ENCODE measurements around the gene SHF. TPM values are rescaled to one million over a fixed set of nuclear protein-coding genes. Genes with fewer than 3 reads are reported as not detected.

SHF gene
- total RNA-seq, 4 donors from 2014 or later: 5.8 to 20.6 (median 11.2) TPM

DNA sequence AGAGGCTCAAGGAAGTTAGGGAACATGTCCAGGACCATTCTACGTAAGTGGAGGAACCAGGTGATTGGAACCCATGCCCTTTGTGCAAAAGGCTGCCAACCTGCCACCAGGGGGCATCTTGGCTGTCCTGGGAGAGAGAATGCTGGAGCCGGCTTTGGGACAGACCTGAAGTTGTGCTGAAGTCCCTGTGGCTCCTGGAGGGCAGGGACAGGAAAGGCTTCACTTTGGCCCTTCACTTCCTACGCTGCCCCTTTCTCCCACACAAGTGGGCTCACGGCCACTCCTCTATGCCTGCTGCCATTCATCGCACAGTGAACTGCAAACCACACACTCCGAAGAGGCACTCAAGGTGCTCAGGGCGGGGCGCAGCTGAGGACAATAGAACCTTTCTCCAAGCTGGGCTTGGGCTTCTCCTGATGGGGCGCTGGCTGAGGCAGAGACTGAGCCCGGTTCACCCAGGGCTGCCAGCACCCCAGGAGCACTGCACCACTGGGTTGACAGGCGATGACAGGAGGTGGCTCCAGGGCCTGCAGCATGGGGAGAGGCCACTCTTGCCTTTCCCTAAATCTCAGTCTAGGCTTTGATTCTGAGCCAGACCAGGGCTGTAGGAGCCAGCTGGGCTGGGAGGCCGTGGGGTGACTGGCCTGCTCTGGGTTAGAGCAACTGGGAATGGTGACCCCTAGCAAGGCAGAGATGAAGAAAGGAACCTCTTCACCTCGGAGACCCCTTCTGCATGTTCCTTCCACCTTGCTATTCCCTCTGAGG is 8.4 kb downstream of the SHF start:
- peaks cover 0 to 10% (median 0%) of the 10 kb centered on the region in 4 donors for H3K4me1 ChIP-seq
- TF ChIP-seq, protein P1, sequence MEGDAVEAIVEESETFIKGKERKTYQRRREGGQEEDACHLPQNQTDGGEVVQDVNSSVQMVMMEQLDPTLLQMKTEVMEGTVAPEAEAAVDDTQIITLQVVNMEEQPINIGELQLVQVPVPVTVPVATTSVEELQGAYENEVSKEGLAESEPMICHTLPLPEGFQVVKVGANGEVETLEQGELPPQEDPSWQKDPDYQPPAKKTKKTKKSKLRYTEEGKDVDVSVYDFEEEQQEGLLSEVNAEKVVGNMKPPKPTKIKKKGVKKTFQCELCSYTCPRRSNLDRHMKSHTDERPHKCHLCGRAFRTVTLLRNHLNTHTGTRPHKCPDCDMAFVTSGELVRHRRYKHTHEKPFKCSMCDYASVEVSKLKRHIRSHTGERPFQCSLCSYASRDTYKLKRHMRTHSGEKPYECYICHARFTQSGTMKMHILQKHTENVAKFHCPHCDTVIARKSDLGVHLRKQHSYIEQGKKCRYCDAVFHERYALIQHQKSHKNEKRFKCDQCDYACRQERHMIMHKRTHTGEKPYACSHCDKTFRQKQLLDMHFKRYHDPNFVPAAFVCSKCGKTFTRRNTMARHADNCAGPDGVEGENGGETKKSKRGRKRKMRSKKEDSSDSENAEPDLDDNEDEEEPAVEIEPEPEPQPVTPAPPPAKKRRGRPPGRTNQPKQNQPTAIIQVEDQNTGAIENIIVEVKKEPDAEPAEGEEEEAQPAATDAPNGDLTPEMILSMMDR (IDR thresholded peaks at IDR 0.05): peak in 4 of 6 experiments; percentile 62 to 75 (median 70)
- no peak for TF ChIP-seq POLR2A (IDR thresholded peaks at IDR 0.05)
- no peaks in the 10 kb centered on the region for H3K27me3 ChIP-seq
- H3K36me3 ChIP-seq: no peaks in the 10 kb centered on the region
- H3K4me3 ChIP-seq: no peak overlapping the region
- DNase-seq: peak; percentile 52 to 85 (median 75)
- no peaks in the 10 kb centered on the region for H3K9me3 ChIP-seq
- peak overlapping the region in 1 of 4 donors; percentile 8 for H3K27ac ChIP-seq

DNA sequence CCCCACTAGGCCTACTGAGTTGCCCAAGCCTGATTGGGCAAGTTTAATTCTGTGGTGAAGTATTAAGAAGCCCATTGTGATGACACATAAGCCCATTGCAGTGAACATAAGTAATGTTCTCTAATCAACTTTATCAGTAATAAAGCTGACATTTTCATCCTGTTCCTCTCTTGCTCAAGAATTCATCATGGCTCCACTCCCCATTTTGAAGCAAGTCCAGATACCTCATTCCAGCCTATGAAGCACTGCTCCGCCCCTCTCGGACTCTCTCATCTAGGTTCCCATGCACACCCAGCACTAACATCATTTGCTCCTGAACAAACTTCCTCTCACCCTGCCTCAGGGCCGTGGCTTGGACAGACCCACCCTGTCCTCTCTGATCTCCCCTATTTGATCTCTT is 10.5 kb downstream of the SHF start:
- Histone ChIP-seq H3K4me1 (peaks cover 0 to 10% (median 0%) of the 10 kb centered on the region in 4 donors), H3K9me3 (no peaks in the 10 kb centered on the region), H3K27ac (no peak overlapping the region), H3K4me3 (no peak overlapping the region), H3K36me3 (no peaks in the 10 kb centered on the region), H3K27me3 (no peaks in the 10 kb centered on the region)
- TF ChIP-seq, protein P1 (IDR thresholded peaks at IDR 0.05): no peak
- TF ChIP-seq POLR2A (IDR thresholded peaks at IDR 0.05): no peak
- no peak for DNase-seq

DNA sequence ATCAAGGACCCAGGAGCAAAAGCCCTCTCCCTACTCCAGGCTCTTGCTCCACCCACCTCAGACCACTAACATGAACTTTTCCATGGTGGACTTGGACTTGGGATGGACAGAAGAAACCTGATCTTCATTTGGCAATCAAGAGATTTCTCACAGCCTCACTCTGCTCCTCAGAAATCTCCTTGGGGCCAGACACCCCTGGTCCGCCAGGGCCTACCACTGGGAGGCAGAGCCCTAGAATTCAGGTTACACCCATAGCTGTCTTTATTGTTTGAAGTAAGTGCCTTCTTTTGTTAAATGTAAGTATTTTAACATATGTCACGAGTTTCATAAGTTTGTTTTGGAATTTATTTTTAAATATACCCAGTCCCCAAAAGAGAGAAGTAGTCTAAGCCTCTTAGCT is 13.2 kb downstream of the SHF start:
- no peaks in the 10 kb centered on the region for H3K36me3 ChIP-seq
- DNase-seq: no peak
- no peak overlapping the region for H3K4me3 ChIP-seq
- no peaks in the 10 kb centered on the region for H3K27me3 ChIP-seq
- H3K27ac ChIP-seq: no peak overlapping the region
- peaks cover 0 to 4% (median 0%) of the 10 kb centered on the region in 4 donors for H3K4me1 ChIP-seq
- no peak for TF ChIP-seq POLR2A (IDR thresholded peaks at IDR 0.05)
- TF ChIP-seq, protein P1 (IDR thresholded peaks at IDR 0.05): no peak
- H3K9me3 ChIP-seq: no peaks in the 10 kb centered on the region

DNA sequence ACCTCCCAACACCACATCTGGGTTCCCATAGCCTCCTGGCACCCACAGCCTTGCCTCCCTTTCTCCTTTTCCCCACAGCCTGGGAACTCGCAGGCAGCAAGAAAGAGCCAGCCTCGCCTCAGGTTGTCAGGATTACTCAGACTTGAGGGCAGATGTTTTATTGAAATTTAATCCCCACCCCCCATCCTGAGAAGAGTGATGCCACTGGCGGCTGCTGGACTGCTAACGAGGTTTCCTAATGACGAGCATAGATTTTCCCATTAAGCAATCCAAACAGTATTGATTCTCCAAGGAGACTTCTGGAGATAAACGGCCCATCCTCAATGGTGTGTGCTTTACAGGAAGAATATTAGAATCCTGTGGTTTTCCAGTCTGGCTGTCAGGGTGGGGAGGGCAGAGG is 13.7 kb downstream of the SHF start:
- no peaks in the 10 kb centered on the region for H3K9me3 ChIP-seq

DNA sequence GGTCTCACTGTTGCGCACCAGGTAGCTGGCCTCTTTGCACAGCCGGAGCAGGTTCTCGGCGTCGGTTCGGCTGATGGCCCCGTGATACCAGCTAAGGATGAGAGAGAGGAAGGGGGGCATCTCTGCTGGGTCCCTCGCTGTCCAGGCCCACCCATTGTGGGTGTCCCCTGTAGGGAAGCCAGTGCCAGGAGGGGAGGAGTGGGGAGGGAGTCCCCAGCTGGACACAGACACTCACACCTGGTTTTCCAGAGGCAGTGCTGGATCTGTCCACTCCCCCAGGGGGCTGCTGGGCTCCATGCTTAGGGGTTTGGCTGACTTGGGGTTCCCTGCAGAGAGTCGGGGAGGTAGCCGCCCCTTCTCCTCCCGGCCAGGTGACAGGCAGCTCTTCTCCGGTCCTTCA is 15.9 kb downstream of the SHF start:
- Histone ChIP-seq H3K9me3 (no peaks in the 10 kb centered on the region), H3K27me3 (no peaks in the 10 kb centered on the region), H3K36me3 (no peaks in the 10 kb centered on the region), H3K4me3 (no peak overlapping the region), H3K27ac (no peak overlapping the region), H3K4me1 (peaks cover 0 to 5% (median 0%) of the 10 kb centered on the region in 4 donors)
- TF ChIP-seq, protein P1 (IDR thresholded peaks at IDR 0.05): no peak
- TF ChIP-seq POLR2A (IDR thresholded peaks at IDR 0.05): no peak
- no peak for DNase-seq

More for the DNA sequence above, 13.7 kb downstream of the SHF start:
- no peaks in the 10 kb centered on the region for H3K27me3 ChIP-seq
- TF ChIP-seq, protein P1 (IDR thresholded peaks at IDR 0.05): no peak
- TF ChIP-seq POLR2A (IDR thresholded peaks at IDR 0.05): no peak
- no peak overlapping the region for H3K4me3 ChIP-seq
- no peak for DNase-seq
- H3K27ac ChIP-seq: no peak overlapping the region
- H3K36me3 ChIP-seq: no peaks in the 10 kb centered on the region
- no peaks in the 10 kb centered on the region for H3K4me1 ChIP-seq
